Superior temporal gyrus (tissue), 1 donor: ENCODE results near the gene SMIM23.
"Not testable (repeated sequence)": the region's sequence is repeated elsewhere in the genome, so short reads cannot be mapped to it uniquely, and the experiment has no call there.

ENCODE experiments used
- DNase-seq: peaks from one replicate; pipeline ENCODE4 v3.0.0-alpha.2; 2016; ENCODE audit errors: extremely low spot score

The SMIM23 gene

DNA sequence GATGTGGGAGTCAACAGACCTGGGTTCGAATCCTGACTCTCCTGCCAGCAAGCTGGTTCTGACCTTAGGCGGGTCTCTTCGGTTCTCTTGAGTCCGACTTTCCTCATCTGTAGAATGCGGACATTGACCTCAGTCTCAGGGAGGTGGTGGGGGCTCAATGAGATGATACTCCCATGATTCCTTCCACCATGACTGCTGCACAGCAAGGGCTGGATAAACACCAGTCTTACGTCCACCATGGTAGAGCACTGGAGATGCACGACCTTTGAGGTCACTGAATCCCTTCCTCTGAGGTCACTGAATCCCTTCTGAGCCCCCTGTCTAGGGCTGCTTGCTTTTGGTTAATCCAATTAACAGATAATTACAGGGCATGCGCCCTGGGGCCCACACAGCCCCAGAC, 12.5 kb upstream of the SMIM23 start:
- no peak for DNase-seq

DNA sequence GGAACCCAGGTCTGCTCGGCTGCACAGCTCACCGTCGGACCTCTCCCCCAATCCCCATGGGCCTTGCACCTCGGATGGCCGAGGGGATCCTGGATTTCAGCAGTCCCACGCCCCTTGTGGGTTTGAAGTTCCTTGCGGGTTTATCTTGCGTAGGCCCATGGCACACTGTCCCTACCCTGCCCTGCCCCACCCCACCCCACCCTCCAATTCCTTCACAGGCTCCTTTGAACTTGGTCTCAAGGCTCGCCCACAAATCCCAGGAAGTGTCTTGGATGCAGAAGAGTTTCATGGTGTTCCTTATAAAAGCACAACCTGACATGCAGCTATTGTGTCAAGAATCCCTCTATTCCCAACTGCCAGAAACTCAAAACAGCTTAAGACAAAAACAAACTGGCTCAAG, 11.2 kb upstream of the SMIM23 start:
- DNase-seq, result no peak

DNA sequence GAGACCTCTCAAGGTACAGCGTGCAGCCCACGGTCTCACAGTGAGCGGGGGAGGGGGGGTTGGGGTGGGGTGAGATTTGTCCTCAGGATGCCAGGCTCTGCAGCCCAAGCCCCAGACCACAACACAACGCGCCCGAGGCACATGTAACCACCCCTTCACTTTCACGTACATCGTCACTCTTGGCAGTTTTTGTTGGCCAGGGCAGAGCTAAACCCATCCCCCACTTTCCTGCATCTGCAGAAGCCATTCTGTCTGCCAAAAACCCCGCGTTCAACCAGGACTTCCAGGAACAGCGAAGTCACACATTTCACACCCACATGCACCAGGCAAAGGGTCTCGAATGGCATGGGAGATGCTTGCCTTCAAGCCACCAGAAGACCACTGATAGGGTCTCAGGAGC, 9.4 kb upstream of the SMIM23 start:
- DNase-seq, result no peak

DNA sequence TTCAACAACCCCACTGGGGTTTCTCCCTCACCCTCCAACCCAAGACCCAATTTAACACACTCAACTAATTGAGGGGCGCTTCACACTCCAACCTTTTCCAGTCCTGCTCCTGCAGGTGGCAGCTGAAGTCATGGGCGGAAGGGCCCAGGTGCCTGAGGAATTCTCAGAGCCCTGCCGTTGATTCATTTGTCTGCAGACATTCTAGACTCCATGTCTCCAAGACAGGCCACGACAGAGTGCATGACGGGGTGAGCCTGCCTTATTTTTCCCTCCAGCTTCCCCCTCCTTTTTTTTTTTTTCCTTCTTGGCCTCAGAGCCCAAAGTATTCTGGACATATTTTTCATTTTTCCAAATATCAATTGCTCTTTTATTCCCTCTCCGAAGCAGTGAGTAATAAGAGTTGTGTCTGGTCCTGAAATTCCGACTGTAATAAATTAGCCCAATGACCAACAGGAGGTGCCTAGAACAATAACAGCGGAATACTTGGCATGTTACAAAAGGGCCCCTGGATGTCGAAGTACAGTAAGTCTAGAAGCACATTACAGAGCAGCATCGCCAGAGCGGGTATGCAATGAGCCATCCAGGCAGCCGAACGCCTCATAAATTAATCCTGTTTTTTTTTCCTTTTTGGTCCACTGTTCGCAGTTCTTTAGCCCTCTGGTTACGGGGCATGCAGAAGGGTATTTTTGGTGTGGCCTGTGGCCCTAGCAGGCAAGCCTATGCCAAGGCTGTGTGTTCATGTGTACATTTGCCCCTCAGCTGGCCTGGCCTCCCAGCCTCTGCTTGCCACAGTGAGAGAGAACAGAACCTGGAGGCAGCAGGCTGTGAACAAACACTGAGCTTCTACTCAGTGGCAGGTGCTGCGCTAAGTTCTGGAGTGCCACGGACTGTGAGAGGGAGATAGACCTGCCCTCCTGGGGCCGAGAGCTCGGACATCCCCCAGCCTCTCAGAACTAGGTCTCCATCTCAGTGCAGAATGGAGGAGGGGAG, 8.6 kb upstream of the SMIM23 start:
- no peak for DNase-seq

DNA sequence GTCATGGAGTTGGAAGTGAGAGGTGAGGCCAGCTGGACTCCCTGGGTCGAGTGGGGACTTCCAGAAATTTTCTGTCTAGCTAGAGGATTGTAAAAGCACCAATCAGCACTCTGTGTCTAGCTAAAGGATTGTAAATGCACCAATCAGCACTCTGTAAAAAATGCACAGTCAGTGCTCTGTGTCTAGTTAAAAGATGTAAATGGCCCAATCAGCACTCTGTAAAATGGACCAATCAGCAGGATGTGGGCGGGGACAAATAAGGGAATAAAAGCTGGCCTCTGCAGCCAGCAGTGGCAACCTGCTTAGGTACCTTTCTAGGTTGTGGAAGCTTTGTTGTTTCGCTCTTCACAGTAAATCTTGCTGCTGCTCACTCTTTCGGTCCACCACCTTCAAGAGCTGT, 3.9 kb upstream of the SMIM23 start:
- DNase-seq, result not testable (repeated sequence)

DNA sequence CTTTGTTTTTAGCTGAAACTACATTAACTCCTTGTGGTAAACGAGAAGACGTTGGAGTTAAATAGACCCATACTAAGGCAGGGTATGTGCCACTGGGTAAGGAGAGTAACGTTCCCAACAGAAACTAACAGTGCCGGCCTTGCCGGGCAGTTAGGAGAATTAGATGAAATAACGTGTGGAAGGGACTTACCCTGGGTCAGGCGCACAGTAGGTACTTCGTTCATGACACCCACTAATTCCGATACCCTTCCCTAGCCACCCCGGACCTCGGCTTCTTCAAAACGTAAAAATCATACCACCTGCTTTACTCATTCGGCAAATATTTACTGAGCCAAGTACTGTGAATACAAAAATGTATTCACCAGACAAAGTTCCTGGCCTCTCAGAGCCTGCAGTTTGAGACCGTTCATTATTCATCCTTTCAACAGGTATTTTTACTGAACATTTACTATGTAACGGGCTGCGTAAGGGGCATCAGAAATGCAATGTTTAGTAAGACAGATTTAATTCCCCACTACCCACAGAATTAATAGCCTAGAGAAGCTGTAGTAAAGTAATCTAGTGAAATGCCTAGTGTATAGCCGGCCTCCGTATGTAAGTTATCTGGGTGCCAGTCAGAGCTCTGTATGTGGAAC, 3.2 kb upstream of the SMIM23 start:
- no peak for DNase-seq

DNA sequence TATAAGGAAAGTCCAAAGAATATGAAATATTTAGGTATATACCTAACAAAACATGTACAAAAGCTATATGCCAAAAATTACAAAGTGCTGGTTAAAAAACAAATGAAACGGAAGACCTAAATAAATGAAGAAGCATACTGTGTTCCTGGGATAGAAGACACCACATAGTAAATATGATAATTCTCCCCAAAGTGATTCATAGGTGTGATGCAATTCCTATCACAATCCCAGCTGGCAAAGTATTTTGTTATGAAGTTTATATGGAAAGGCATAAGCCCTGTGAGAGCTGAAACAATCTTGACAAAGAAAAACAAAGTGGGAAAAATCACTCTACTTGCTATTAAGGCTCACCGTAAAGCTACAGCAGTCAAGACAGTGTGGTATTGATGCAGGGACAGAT, 2.6 kb upstream of the SMIM23 start:
- DNase-seq, result peak; percentile 11

DNA sequence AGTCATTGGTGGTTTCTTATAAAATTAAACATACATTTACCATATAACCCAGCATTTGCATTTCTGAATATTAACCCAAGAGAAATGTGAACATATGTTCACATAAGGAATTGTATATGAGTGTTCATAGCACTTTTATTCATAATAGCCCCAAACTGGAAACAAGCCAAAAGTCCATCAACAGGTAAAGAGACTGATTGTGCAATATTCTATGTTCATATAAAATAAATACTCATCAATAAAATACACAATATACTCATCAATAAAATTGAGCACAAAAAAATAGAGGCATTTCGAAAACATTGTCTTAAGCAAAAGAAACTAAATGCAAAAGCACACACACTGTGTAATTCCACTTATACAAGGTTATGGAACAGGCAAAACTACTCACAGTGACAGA, 3.7 kb downstream of the SMIM23 start:
- no peak for DNase-seq

DNA sequence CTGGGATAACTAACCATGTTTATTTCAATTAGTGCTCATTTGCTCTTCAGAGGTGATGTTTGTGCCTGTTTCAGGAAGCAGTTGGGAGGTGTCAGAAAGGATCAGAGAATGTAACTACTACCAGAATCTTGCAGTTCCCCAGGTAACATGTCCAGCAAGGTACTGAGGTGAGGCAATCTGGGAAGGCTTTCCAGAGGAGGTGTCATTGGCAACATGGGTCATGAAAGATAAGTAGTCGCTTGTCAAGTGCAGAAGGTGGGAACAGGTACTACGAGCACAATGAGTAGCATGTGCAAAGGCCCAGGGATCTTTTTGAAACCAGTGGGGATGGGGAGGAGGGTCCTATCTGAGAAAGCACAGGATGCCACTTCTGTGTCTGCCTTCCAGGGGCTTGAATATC, 4.8 kb downstream of the SMIM23 start:
- DNase-seq, result no peak

DNA sequence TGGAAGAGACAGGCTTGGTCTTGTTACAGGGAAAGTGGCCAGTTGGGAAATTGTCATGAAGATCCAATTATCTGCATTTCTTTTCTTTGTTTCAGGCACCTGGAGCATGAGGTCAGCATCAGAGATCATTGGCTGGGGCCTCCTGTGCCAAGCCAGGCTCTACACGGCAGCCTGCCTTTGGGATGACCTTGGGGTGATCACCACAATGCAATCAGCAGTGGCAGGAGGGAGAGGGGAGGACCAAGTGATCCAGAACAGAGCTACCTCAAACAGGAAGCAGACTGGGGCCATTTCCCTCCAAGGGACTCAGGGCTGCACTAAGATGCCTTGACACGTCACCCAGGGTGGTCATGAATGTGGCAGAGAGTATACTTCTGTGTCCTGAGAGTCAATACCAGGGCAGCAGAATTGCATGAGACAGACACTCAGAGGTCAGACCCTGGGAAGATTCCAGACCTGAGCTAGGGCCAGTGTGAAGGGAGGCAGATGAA, 8.9 kb downstream of the SMIM23 start:
- no peak for DNase-seq

DNA sequence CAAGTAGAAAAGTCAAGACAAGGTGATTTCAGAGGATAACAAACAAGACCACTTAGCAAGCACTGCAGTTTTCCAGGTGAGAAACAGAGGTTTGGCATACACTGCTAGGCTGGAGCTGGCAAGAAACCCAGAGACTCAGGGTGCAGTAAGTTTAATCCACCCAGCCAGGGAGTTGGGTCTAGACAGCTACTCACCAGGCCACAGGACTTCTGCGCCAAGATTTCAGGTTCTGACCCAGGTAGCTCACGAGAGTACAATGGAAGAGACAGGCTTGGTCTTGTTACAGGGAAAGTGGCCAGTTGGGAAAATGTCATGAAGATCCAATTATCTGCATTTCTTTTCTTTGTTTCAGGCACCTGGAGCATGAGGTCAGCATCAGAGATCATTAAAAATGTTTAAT, 9.8 kb downstream of the SMIM23 start:
- DNase-seq, result no peak

DNA sequence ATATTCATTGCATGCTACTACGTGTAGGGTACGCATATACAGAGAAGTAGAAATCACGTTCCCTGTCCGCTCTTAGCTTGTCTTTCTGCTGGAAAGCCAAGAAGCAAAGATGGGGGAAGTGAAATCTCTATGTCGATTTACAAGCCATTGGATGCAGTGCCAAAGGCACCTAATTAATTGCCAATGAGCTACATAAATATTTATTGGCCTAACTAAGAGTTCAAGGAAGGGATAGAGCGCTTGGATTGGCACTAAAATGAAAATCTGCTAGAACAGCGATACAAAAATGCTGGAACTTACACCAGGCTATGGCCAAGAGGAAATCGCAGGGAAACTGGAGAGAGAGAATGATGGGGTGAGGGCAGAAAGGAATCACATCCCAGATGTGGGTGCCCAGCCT, 10.8 kb downstream of the SMIM23 start:
- DNase-seq, result no peak

DNA sequence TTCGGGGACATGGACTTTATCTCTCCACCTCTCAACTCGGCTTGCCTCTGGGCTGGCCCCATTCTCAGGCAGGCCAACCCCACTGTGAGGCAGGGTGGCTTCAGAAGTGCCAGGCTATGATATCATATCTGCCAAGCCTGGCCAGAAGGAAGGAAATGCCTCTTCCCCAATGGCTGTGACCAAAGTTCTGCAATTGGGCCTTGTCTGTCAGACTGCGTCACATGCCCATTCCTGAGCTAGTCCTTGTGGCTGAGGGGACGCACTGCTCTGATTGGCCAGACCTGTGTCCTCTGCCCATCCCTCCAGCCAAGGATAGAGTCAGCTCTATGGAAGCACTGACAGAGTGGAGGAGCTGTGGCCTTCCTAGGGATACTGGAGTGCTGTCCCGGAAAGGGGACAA, 11.9 kb downstream of the SMIM23 start:
- no peak for DNase-seq

DNA sequence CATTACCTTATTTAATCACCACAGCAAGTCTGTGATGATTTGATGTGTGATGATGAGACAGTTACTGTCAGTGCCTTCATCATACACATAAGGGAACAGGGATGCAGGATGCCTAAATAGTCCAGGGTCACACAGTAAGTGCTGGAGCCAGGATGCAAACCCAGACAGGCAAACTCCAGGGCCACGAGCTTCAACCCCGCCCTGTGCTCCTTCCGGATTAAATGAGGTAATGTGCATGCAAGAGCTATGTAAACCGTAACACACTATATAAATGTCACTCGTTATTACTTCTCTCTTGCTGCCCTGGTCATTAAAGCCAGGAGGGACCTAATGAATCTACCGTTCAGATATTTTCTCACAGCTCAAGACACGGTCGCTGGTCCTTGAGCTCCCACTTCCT, 12.8 kb downstream of the SMIM23 start:
- DNase-seq, result no peak

DNA sequence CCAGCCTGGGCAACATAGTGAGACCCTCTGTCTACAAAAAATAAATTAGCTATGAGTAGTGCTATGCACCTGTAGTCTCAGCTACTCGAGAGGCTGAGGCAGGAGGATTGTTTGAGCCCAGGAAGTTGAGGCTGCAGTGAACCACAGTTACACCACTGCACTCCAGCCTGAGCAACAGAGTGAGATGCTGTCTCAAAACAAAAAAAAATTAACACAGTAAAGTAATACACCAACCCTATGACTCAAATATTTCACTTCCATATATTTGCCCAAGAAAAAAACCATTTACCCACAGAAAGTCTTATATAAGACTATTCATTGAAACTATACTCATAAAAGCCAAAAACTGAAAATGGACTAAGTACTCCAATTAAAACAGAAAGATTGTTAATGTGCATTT, 16.2 kb downstream of the SMIM23 start:
- DNase-seq, result no peak

DNA sequence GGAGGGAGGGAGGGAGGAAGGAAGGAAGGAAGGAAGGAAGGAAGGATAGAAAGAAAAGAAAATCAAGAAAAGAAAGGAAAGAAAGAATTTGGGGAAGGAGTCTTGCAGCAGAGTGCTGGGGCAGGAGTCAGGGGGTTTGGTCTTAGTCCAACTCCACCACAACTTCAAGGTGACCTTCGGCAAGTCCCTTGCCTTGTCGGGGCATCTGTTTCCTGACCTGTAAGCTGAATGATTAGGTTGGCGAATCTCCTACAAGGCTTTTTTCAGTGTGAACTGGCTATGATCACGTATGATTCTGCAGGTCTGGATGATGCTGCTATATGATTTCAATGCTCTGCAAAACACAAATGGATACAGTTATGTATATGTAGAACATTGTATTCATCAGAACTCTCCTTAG, 20.1 kb downstream of the SMIM23 start:
- no peak for DNase-seq

DNA sequence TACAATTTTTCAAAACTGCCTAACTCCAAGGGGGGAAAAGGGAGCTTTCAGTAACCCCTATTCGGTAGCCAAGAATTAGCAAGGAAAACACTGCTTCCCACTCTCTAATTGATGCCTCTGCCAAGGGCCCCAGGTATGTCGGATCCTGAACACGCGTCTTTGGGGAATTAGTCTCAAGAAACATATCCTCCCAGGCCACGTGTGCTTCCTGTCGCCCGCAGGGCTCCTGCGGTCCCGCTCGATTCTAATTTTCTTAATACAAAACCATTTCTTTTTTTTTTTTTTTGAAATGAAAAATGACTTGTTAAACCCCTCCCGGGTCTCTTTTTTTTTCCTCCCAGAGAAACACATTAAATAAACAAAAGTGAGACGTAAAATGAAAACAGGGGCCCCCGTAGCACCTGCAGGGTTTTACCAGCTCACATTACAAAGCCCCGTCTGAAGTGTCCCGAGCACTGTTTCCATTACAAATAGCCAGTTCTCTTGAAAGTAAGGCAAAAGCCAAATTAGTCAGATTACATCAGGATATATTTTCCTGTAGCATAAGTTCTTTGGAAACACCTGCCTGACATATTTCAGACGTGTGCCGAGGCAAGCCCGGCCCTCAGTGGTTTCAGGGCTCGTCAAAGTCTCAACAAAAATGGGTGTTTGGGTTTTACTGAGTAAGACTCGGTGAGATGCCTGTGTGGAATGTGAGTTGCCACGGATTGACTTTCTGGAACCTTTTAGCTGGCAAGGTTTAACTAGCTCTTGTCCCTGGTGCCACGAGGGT, 21.5 kb downstream of the SMIM23 start:
- no peak for DNase-seq

DNA sequence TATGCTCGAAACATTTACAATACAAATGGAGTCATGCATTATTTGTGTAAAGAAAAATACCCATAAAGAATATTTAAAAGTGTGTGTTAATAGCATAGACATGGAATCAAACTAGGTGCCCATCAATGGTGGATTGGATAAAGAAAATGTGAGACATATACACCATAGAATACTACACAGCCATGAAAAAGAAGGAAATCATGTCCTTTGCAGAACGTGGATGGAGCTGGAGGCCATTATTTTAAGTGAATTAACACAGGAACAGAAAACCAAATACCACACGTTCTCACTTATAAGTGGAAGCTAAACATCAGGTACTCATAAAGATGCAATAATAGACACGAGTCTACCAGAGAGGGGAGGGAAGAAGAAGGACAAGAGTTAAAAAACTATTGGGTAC, 22.8 kb downstream of the SMIM23 start:
- DNase-seq, result no peak

DNA sequence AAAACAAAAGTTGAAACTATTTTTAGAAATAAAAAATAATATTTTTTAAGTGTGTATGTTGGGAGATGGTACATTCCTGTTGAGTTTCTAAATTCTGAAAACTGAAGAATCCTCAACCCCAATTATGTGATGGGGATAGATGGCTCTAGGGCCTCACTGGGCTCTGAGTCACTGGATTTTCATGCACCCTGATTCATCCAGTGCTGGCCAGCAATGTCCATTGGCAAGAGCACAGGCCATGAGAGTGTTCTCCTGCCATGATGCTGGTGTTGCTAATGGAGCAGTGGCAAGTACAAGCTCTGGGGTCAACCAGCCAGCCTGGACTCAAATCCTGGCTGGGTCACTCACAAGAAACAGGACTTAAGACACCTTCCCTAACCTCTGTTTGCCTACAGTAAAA, 23.3 kb downstream of the SMIM23 start:
- DNase-seq, result no peak

DNA sequence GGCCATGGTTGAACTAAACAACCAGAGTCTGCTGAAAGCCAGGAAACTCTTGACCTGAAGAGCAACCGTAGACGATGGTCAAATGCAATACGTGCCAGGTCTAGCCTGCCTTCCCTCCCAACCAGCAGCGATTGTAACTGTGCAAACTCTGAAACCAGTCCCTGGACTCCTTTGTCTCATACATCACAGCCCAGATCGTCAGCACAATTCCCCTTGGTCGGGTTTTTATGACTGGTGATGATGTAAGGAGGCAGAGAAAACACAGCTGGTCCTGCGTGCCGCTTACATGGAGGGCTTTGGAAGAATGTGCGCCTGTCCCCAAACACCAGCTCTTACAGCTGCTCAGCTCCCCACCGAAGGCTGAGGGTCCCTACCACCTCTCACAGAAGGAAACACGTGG, 24.6 kb downstream of the SMIM23 start:
- DNase-seq, result no peak

DNA sequence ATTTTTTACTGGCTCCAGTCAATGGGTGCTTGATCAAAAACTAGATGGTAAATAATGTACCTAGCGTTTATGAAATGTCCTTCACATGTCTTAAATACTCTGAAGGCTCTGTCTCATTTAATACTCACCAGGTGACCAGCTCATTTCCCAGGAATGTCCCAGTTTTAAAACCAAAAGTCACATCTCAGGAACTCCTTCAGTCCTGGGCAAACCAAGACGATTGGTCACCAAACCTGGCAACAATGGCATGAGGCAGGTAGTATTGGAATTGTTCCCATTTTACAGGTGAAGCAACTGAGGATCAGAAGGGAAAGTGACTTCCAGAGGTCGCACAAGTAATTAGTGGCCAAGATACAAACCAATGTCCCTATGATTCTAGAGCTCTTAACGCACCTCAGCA, 27.7 kb downstream of the SMIM23 start:
- no peak for DNase-seq

DNA sequence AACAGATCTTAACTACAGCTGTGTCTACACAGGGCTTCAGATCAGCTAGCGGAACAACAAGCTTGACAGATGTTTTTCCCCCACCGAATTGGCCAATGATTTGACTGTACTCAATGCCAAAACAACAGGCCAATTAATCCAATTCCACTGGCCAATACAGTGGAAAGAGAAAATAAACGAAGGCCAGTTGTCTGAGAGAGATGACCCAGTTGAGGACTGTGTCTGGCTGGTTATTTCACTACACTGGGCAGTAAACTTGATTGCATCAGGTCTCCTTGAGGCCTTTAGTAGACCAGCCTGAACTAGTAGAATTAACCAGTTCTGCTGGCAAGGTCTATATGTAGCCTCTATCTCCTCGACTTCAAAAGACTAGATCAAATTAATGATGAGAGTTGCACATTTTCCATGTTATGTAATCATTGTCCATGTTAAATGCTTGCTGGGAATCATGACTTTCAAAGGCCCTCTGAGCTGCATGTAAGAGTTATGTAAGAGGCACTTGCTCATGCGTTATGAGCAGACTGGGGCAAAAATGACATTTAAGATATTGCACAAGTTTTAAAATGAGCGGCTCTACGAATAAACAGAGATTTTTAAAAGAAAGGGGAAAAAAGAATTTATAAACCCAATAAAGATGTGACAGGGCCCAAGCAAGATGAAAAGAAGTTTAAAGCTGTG, 28.3 kb downstream of the SMIM23 start:
- no peak for DNase-seq
